ENCODE measurements around the gene PTPRN2. TPM values are rescaled to one million over a fixed set of nuclear protein-coding genes. Genes with fewer than 3 reads are reported as not detected.
A peak's percentile ranks its signal among the peaks of the same experiment; 100 is the strongest.

Gene PTPRN2
- total and polyA plus RNA-seq, 2 of the 8 experiments (the other 6 are each of a cell fraction or from before 2014, with no cell fraction given): 2.6 to 4.5 TPM

DNA sequence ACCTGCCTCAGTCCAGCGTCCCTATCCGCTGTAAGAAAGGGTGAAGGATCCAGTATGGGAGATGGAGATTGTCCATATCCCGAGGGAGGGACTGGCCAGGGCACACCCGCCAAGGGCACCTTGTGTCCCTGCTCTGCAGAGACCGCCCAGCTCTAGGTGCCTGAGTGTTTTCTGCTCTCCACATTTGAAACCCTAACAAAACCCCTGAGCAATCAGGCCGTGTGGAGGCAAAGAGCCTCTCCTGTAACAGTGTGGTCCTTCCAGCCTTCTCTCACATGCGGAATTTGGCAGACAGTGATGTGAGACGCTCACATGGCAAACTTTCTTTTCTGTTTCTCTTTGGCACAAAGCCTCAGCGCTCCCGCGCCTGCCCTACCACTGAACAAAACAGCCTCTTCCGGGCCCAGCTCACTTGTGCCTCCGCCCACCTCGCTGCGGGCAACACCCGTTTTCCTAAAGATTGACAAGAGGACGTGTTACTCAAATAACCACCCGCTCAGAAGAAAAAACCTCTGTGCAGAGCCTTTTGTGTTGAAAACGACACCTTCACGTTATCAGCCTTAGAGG, 736.0 kb downstream of the PTPRN2 start:
- H3K27me3 ChIP-seq (replicated peaks in 1 of 4; ENCODE audit: control insufficient read depth in 3 of 4, extremely low read depth in 1 of 4, insufficient read depth in 3 of 4, low read length in 3 of 4): no peaks in the 10 kb centered on the region
- no peak overlapping the region for H3K4ac ChIP-seq (replicated peaks; ENCODE audit: insufficient read length, low read depth, low read length)
- H2BK20ac ChIP-seq (ENCODE audit: low read length): no peak overlapping the region
- no peaks in the 10 kb centered on the region for H3K23me2 ChIP-seq (ENCODE audit: low read depth, low read length)
- POLR2A ChIA-PET (ENCODE audit: partially characterized antibody): interaction anchor here (0.9 kb wide), 1 partner anchor 9 kb away, joined by 3 read pairs; no protein-coding TSS in a partner anchor
- peak overlapping the region in 2 of 4 experiments; percentile 29 to 39; a peak in 2 of 7 replicates for H3K9ac ChIP-seq (replicated peaks in 1 of 4; ENCODE audit: extremely low read depth in 1 of 4, low read depth in 3 of 4, low read length in 3 of 4)
- H3K23ac ChIP-seq (ENCODE audit: insufficient read length): no peak overlapping the region
- peak overlapping the region; percentile 46; the same call in 1 of the 2 replicates for H2BK5ac ChIP-seq (ENCODE audit: low read depth, low read length)
- H3K4me3 ChIP-seq (ENCODE audit: extremely low read depth in 1 of 4, insufficient read depth in 2 of 4, low read depth in 3 of 4, low read length in 4 of 4): no peak overlapping the region
- H3K79me2 ChIP-seq (ENCODE audit: control insufficient read depth in 1 of 2, insufficient read depth in 2 of 2, low read length in 2 of 2): no peaks in the 10 kb centered on the region
- H3K56ac ChIP-seq (replicated peaks; ENCODE audit: insufficient read length, low read depth, low read length): no peak overlapping the region
- 0 out of 2 replicates have a peak overlapping the region, but pooled peaks have one; percentile 43 for H2BK12ac ChIP-seq (ENCODE audit: low read depth, low read length)
- CTCF ChIA-PET (ENCODE audit: partially characterized antibody): interaction anchor here (1.3 to 1.4 kb wide), 3 partner anchors 10 to 419 kb away, joined by 3 read pairs; no protein-coding TSS in a partner anchor
- H3K9me3 ChIP-seq (ENCODE audit: insufficient read depth in 2 of 2, low read depth in 1 of 2, low read length in 1 of 2): no peaks in the 10 kb centered on the region
- H3K27ac ChIP-seq (ENCODE audit: low read depth, low read length): 0 out of 2 replicates have a peak overlapping the region, but pooled peaks have one; percentile 4
- no peaks in the 10 kb centered on the region for H3K36me3 ChIP-seq (ENCODE audit: control insufficient read depth in 2 of 4, insufficient read depth in 4 of 4, low read length in 3 of 4)
- 38% methylated on average over 20 of the region's 20 CpGs; no CpG with 5 or more reads in 1 of the 2 experiments for WGBS, 2 experiments (ENCODE audit: extremely low coverage in 1 of 2, insufficient coverage in 1 of 2, insufficient read length in 1 of 2, insufficient replicate concordance in 2 of 2, low coverage in 1 of 2, low lambda C conversion rate in 2 of 2, missing lambda C conversion rate in 1 of 2)
- peaks cover 3 to 8% (median 5%) of the 10 kb centered on the region in 4 experiments for H3K4me1 ChIP-seq (replicated peaks in 1 of 4; ENCODE audit: control insufficient read depth in 3 of 4, insufficient read depth in 4 of 4, low read length in 3 of 4)
- no peaks in the 10 kb centered on the region for H4K20me1 ChIP-seq (replicated peaks in 1 of 2; ENCODE audit: control insufficient read depth in 1 of 2, insufficient read depth in 2 of 2, low read length in 2 of 2)
- H2AK5ac ChIP-seq (ENCODE audit: low read depth, low read length): no peak overlapping the region
- no peaks in the 10 kb centered on the region for H3K79me1 ChIP-seq (ENCODE audit: low read depth, low read length)
- no peak overlapping the region for H4K8ac ChIP-seq (ENCODE audit: extremely low read depth, insufficient read depth, low read length)
- peak in 1 of 2 experiments; percentile 63 for DNase-seq (ENCODE audit: low read depth in 1 of 2, low spot score in 2 of 2)
- peak overlapping the region; percentile 38 to 46; a peak in 2 of 4 replicates for H3K4me2 ChIP-seq (ENCODE audit: insufficient read depth in 1 of 2, low read depth in 2 of 2, low read length in 2 of 2)
- peak overlapping the region; percentile 20 for H3K14ac ChIP-seq (ENCODE audit: insufficient read length)
- peak overlapping the region; percentile 28 for H4K91ac ChIP-seq (replicated peaks; ENCODE audit: insufficient read length, low read length)
- TF ChIP-seq TEAD4 (IDR thresholded peaks at IDR 0.05; ENCODE audit: low read depth, low read length) (no peak), POLR2A (IDR thresholded peaks at IDR 0.05; ENCODE audit: control extremely low read depth in 1 of 2, low read depth in 2 of 2, low read length in 2 of 2) (peak in 1 of 2 experiments; percentile 42; a peak in 1 of 3 replicates), GTF2F1 (IDR thresholded peaks at IDR 0.05; ENCODE audit: borderline replicate concordance, low read depth, low read length) (no peak), RBBP5 (IDR thresholded peaks at IDR 0.05; ENCODE audit: borderline replicate concordance, low read depth, low read length) (no peak), PHF8 (conservative IDR thresholded peaks at IDR 0.05; ENCODE audit: low read depth, low read length) (no peak), EGR1 (IDR thresholded peaks at IDR 0.05; ENCODE audit: borderline replicate concordance, low read depth, low read length) (no peak), BCL11A (IDR thresholded peaks at IDR 0.05; ENCODE audit: low read depth in 2 of 2, low read length in 2 of 2) (no peak)
- peak overlapping the region; percentile 41 for H4K5ac ChIP-seq (ENCODE audit: insufficient read length, low read depth, low read length)
- H2BK15ac ChIP-seq (ENCODE audit: low read length): 0 out of 2 replicates have a peak overlapping the region, but pooled peaks have one; percentile 25
- H2BK120ac ChIP-seq (replicated peaks; ENCODE audit: low read depth, low read length): no peak overlapping the region
- peak overlapping the region; percentile 94 for H2AFZ ChIP-seq (ENCODE audit: low read length)
- peak overlapping the region; percentile 68; the same call in 1 of the 2 replicates for H3K18ac ChIP-seq (ENCODE audit: extremely low read depth, low read length)
- no peak for FAIRE-seq

All from H1 (cell line).